Measurements from ENCODE around the gene TBL1Y.

Gene TBL1Y

GRCh38 chrY:6968191-6968590, 57.7 kb downstream of the TBL1Y start:
- TF ChIP-seq, protein P1, sequence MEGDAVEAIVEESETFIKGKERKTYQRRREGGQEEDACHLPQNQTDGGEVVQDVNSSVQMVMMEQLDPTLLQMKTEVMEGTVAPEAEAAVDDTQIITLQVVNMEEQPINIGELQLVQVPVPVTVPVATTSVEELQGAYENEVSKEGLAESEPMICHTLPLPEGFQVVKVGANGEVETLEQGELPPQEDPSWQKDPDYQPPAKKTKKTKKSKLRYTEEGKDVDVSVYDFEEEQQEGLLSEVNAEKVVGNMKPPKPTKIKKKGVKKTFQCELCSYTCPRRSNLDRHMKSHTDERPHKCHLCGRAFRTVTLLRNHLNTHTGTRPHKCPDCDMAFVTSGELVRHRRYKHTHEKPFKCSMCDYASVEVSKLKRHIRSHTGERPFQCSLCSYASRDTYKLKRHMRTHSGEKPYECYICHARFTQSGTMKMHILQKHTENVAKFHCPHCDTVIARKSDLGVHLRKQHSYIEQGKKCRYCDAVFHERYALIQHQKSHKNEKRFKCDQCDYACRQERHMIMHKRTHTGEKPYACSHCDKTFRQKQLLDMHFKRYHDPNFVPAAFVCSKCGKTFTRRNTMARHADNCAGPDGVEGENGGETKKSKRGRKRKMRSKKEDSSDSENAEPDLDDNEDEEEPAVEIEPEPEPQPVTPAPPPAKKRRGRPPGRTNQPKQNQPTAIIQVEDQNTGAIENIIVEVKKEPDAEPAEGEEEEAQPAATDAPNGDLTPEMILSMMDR (IDR thresholded peaks at IDR 0.05; ENCODE audit: insufficient read depth, low read depth, low read length, missing control alignments), result no peak
- no peak overlapping the region for H3K4me3 ChIP-seq (ENCODE audit: low read length)
- peak; percentile 43 for DNase-seq (ENCODE audit: low read depth)

- DNase-seq (ENCODE audit: low read depth), result no peak
- TF ChIP-seq, protein P1 (IDR thresholded peaks at IDR 0.05; ENCODE audit: insufficient read depth, low read depth, low read length, missing control alignments), result no peak
- no peak overlapping the region for H3K4me3 ChIP-seq (ENCODE audit: low read length)
Observed at GRCh38 chrY:6972271-6972887, 61.9 kb downstream of the TBL1Y start.

GRCh38 chrY:6974971-6975370, 64.5 kb downstream of the TBL1Y start:
- TF ChIP-seq, protein P1 (IDR thresholded peaks at IDR 0.05; ENCODE audit: insufficient read depth, low read depth, low read length, missing control alignments), result no peak
- no peak for DNase-seq (ENCODE audit: low read depth)
- no peak overlapping the region for H3K4me3 ChIP-seq (ENCODE audit: low read length)

GRCh38 chrY:6977783-6978182, 67.3 kb downstream of the TBL1Y start:
- TF ChIP-seq, protein P1 (IDR thresholded peaks at IDR 0.05; ENCODE audit: insufficient read depth, low read depth, low read length, missing control alignments), result no peak
- DNase-seq (ENCODE audit: low read depth), result peak; percentile 28
- H3K4me3 ChIP-seq (ENCODE audit: low read length), result no peak overlapping the region

DNA sequence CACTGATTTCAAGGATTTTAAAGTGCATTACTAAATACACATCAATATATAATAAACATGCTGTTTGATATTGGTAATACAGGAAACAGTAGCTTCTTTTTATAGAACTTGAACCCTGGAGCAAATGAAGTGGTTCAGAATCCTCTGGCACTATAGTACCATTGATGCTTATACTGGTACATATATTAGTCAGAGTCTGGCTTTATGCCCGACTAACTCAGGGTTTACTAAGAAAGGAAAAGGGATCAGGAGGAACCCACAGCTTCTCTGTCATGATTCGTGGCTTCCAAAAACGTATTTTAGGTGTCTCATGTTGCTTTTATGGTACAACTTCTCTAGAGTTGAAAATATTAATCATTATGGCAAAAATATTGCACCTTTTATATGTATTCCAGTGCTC, 72.7 kb downstream of the TBL1Y start:
- TF ChIP-seq, protein P1 (IDR thresholded peaks at IDR 0.05; ENCODE audit: insufficient read depth, low read depth, low read length, missing control alignments), result no peak
- H3K4me3 ChIP-seq (ENCODE audit: low read length), result no peak overlapping the region
- peak; percentile 55 for DNase-seq (ENCODE audit: low read depth)

GRCh38 chrY:6987811-6988210, 77.3 kb downstream of the TBL1Y start:
- no peak overlapping the region for H3K4me3 ChIP-seq (ENCODE audit: low read length)
- DNase-seq (ENCODE audit: low read depth), result peak; percentile 62
- TF ChIP-seq, protein P1 (IDR thresholded peaks at IDR 0.05; ENCODE audit: insufficient read depth, low read depth, low read length, missing control alignments), result no peak

Data from epithelial cell of esophagus (primary cell).